ENCODE data around the gene PEAK1. TPM values are rescaled to one million over a fixed set of nuclear protein-coding genes. Genes with fewer than 3 reads are reported as not detected.

PEAK1 gene
- total RNA-seq, 4 donors from 2014 or later, result 68.8 to 79.1 (median 78.7) TPM

DNA sequence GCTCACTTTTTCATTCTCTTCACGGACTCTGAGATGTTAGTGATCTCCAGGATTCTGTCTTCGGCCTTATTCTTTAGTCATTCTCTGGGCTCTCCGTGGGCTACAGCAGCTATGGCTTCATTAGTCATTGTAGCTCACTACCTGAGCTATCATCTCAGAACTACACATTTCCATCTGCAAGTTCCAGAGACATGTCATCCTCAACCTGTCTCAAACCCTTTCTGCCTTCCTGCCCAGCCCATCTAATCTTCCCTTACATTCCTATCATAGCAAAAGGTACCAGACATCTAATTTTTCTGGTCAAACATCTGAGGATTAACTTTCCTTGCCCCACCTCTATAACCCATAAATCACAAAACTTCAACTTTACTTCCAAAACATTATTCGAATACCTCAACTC lies 362.2 kb downstream of the PEAK1 start:
- TF ChIP-seq, protein P1, sequence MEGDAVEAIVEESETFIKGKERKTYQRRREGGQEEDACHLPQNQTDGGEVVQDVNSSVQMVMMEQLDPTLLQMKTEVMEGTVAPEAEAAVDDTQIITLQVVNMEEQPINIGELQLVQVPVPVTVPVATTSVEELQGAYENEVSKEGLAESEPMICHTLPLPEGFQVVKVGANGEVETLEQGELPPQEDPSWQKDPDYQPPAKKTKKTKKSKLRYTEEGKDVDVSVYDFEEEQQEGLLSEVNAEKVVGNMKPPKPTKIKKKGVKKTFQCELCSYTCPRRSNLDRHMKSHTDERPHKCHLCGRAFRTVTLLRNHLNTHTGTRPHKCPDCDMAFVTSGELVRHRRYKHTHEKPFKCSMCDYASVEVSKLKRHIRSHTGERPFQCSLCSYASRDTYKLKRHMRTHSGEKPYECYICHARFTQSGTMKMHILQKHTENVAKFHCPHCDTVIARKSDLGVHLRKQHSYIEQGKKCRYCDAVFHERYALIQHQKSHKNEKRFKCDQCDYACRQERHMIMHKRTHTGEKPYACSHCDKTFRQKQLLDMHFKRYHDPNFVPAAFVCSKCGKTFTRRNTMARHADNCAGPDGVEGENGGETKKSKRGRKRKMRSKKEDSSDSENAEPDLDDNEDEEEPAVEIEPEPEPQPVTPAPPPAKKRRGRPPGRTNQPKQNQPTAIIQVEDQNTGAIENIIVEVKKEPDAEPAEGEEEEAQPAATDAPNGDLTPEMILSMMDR (IDR thresholded peaks at IDR 0.05; ENCODE audit: low read depth), result no peak

DNA sequence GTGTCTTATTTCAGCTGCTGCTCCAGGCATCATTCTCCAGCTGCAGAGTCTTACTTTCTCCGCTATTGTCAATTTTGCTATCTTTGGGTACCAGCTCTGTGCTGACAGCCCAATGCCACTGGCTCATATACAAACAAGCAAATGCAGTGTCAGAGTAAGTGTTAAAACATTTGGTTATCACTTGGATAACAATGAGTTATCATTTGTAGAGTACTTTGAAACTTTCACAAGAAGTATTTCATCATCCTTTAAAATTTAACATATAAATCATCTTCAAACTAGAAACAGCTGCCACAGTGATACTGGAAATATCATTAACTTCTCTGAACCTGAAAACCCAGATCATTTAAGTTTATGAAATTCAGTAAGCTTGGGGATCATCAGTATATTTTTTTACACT lies 362.8 kb downstream of the PEAK1 start:
- TF ChIP-seq, protein P1 (IDR thresholded peaks at IDR 0.05; ENCODE audit: low read depth), result no peak

GRCh38 chr15:77053709-77054108 lies 366.2 kb downstream of the PEAK1 start:
- TF ChIP-seq, protein P1 (IDR thresholded peaks at IDR 0.05; ENCODE audit: low read depth), result no peak

DNA sequence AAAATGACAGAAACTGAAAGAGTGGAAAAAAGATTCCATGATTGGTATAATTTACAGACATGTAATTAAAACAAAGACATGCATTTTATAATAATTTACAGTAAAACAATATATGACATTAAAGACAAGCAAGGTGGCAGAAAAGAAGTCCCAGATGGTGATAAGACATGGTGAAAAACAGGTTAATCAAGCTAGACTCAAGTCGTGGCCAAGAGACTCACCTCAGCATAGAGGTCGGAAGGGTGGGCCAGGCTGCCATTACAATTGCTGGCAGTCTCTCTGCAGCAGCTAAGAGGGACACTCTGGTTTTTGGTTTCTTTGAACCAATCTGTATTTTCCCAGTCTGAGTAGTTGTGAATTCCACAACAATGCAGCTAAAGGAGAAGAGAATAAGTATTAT lies 367.3 kb downstream of the PEAK1 start:
- TF ChIP-seq, protein P1 (IDR thresholded peaks at IDR 0.05; ENCODE audit: low read depth), result no peak

Other genes starting within 250 kb of the PEAK1 start
- 10 to 100 TPM; 26.2 to 30.5 (median 28.4) TPM for gene HMG20A, start 784 bp upstream of the PEAK1 start, total RNA-seq
- 1 to 10 TPM in 1 of 4 donors, under 1 TPM in 3; 0.49 to 1.1 (median 0.54) TPM for gene LINGO1, start 212.8 kb upstream of the PEAK1 start, total RNA-seq